NCI-H226 (cell line): ENCODE results near the gene NAT10.

Source experiments
- DNase-seq: peaks from one replicate; pipeline ENCODE4 v3.0.0-alpha.2; 2015

The NAT10 gene

GRCh38 chr11:34111722-34112270 is 6.4 kb downstream of the NAT10 start:
- DNase-seq, result no peak

GRCh38 chr11:34114014-34114413 is 8.6 kb downstream of the NAT10 start:
- DNase-seq, result no peak

- DNase-seq, result no peak
Observed at GRCh38 chr11:34114471-34114870, 9.0 kb downstream of the NAT10 start.

- DNase-seq, result no peak
Observed at GRCh38 chr11:34120651-34121050, 15.2 kb downstream of the NAT10 start.

GRCh38 chr11:34124885-34125668 is 19.6 kb downstream of the NAT10 start:
- DNase-seq, result no peak

- peak; percentile 3 for DNase-seq
Observed at GRCh38 chr11:34126959-34127848, 21.8 kb downstream of the NAT10 start.

GRCh38 chr11:34128824-34129223 is 23.4 kb downstream of the NAT10 start:
- DNase-seq, result no peak

- no peak for DNase-seq
Observed at GRCh38 chr11:34132261-34132965, 27.0 kb downstream of the NAT10 start.

- no peak for DNase-seq
Observed at GRCh38 chr11:34134765-34135164, 29.3 kb downstream of the NAT10 start.

GRCh38 chr11:34135439-34135838 is 30.0 kb downstream of the NAT10 start:
- no peak for DNase-seq

- no peak for DNase-seq
Observed at GRCh38 chr11:34136420-34136819, 31.0 kb downstream of the NAT10 start.

GRCh38 chr11:34139346-34139745 is 33.9 kb downstream of the NAT10 start:
- DNase-seq, result no peak

GRCh38 chr11:34140149-34140548 is 34.7 kb downstream of the NAT10 start:
- no peak for DNase-seq

GRCh38 chr11:34143048-34143447 is 37.6 kb downstream of the NAT10 start:
- no peak for DNase-seq

- DNase-seq, result no peak
Observed at GRCh38 chr11:34145073-34145472, 39.6 kb downstream of the NAT10 start.

- no peak for DNase-seq
Observed at GRCh38 chr11:34145847-34146381, 40.5 kb downstream of the NAT10 start.

- DNase-seq, result no peak
Observed at GRCh38 chr11:34146411-34146810, 41.0 kb downstream of the NAT10 start.

GRCh38 chr11:34146866-34147265 is 41.4 kb downstream of the NAT10 start:
- DNase-seq, result no peak

- no peak for DNase-seq
Observed at GRCh38 chr11:34147581-34147980, 42.2 kb downstream of the NAT10 start.

- no peak for DNase-seq
Observed at GRCh38 chr11:34148504-34149165, 43.2 kb downstream of the NAT10 start.

GRCh38 chr11:34149274-34149673 is 43.8 kb downstream of the NAT10 start:
- no peak for DNase-seq

- no peak for DNase-seq
Observed at GRCh38 chr11:34149786-34150185, 44.4 kb downstream of the NAT10 start.
